Left lung (tissue), 14 donors: ENCODE measurements around the gene MTMR2. TPM values are rescaled to one million over a fixed set of nuclear protein-coding genes. Genes with fewer than 3 reads are reported as not detected.
A peak's percentile ranks its signal among the peaks of the same experiment; 100 is the strongest.

Experiments used
- ATAC-seq: fragments of 200-7000 bp; cut with Tn5 transposase; one replicate; pipeline ENCODE4 v1.9.1; 2020; ENCODE audit warnings: moderate library complexity
- DNase-seq, 4 donors: peaks; one replicate each; pipeline ENCODE4 v3.0.0-alpha.2; 2013 to 2020
- H3K27ac ChIP-seq, 2 donors: fragments of 200-600 bp; sonication (generic) in 1 of 2; one replicate each; pipeline versions ENCODE4 v1.5.0 to v1.8.0; 2020 to 2021
- H3K27me3 ChIP-seq, 2 donors: fragments of 200-600 bp; sonication (generic) in 1 of 2; one replicate each; pipeline versions ENCODE4 v1.5.0 to v1.8.0; 2020 to 2021
- H3K36me3 ChIP-seq, 2 donors: fragments of 200-600 bp; sonication (generic) in 1 of 2; one replicate each; pipeline versions ENCODE4 v1.5.0 to v1.8.0; 2020 to 2021
- H3K4me1 ChIP-seq, 2 donors: fragments of 200-600 bp; one replicate each; pipeline ENCODE4 v1.8.0; 2021
- H3K4me3 ChIP-seq, 2 donors: fragments of 200-600 bp; sonication (generic) in 1 of 2; one replicate each; pipeline versions ENCODE4 v1.5.0 to v1.8.0; 2020 to 2021; ENCODE audit warnings: mild to moderate bottlenecking in 1 of 2
- H3K9me3 ChIP-seq, 2 donors: fragments of 200-600 bp; sonication (generic) in 1 of 2; one replicate each; pipeline versions ENCODE4 v1.5.0 to v1.8.0; 2020 to 2021
- intact Hi-C, 2 donors: fragments of 100-400 bp; cut with DNase I; formaldehyde crosslinking; loops; one replicate each; pipeline versions ENCODE4 v1.11.2 to v1.14.2; 2022
- long read RNA-seq, 12 donors: library from polyadenylated mRNA in 2 of 12; unstranded in 2 of 12; transcript quantifications; one replicate each; pipeline ENCODE4 v2.0.0 and lab custom pipeline, GENCODE V29; 2019 to 2026
- polyA plus RNA-seq, 6 donors: library from polyadenylated mRNA; unstranded; fragments of 120-200 nt; gene quantifications; one replicate each; pipeline ENCODE4 v1.2.1, GENCODE V29; 2013; ENCODE audit not compliant: insufficient read length in 6 of 6
- total RNA-seq, 2 donors: library from RNA; stranded (reverse); fragmentation: NEBNext Ultra II Directional; extraction: Animal tissue kit (Norgen Biotek cat#: 25700); gene quantifications; one replicate each; pipeline ENCODE4 v1.2.1, GENCODE V29; 2021
- TF ChIP-seq, protein P1 (sequence below), 2 donors: fragments of 200-600 bp; sonication (generic) in 1 of 2; IDR thresholded peaks; one replicate each; pipeline versions ENCODE4 v1.5.0 to v1.8.0; 2021; ENCODE audit warnings: antibody characterized with exemption in 2 of 2
- donor health status: DM: no; HTN: yes; CAD: no.
- donor health status: DM: no; HTN: no; CAD: no.

The MTMR2 gene
- 10 to 100 TPM; 33.3 to 35.7 TPM for total RNA-seq
- 10 to 100 TPM; 53.3 to 73.5 (median 57.7) TPM for polyA plus RNA-seq
- long read RNA-seq, donor 1, full-length matches to known transcripts, result 5 of 11 reads
- long read RNA-seq, donor 1, partial matches to known transcripts, result 6 of 11 reads
- long read RNA-seq, donor 1, other reads (novel, unspliced or antisense), result 0 of 11 reads
- long read RNA-seq, donor 2, full-length matches to known transcripts, result 8 of 8 reads
- long read RNA-seq, donor 2, partial matches to known transcripts, result 0 of 8 reads
- long read RNA-seq, donor 2, other reads (novel, unspliced or antisense), result 0 of 8 reads
- long read RNA-seq, donor 3, full-length matches to known transcripts, result 7 of 7 reads
- long read RNA-seq, donor 3, partial matches to known transcripts, result 0 of 7 reads
- long read RNA-seq, donor 3, other reads (novel, unspliced or antisense), result 0 of 7 reads
- long read RNA-seq, donor 4, full-length matches to known transcripts, result 4 of 10 reads
- long read RNA-seq, donor 4, partial matches to known transcripts, result 2 of 10 reads
- long read RNA-seq, donor 4, other reads (novel, unspliced or antisense), result 4 of 10 reads
- long read RNA-seq, donor 5, full-length matches to known transcripts, result 3 of 3 reads
- long read RNA-seq, donor 5, partial matches to known transcripts, result 0 of 3 reads
- long read RNA-seq, donor 5, other reads (novel, unspliced or antisense), result 0 of 3 reads
- long read RNA-seq, donor 6, full-length matches to known transcripts, result 7 of 7 reads
- long read RNA-seq, donor 6, partial matches to known transcripts, result 0 of 7 reads
- long read RNA-seq, donor 6, other reads (novel, unspliced or antisense), result 0 of 7 reads
- long read RNA-seq, donor 7, full-length matches to known transcripts, result 6 of 127 reads
- long read RNA-seq, donor 7, partial matches to known transcripts, result 106 of 127 reads
- long read RNA-seq, donor 7, other reads (novel, unspliced or antisense), result 15 of 127 reads
- long read RNA-seq, donor 8, full-length matches to known transcripts, result 11 of 11 reads
- long read RNA-seq, donor 8, partial matches to known transcripts, result 0 of 11 reads
- long read RNA-seq, donor 8, other reads (novel, unspliced or antisense), result 0 of 11 reads
- long read RNA-seq, donor 9, result 0 reads
- long read RNA-seq, donor 10, partial matches to known transcripts, result 0 of 1 reads
- long read RNA-seq, donor 10, other reads (novel, unspliced or antisense), result 0 of 1 reads
- long read RNA-seq, donor 11, full-length matches to known transcripts, result 4 of 4 reads
- long read RNA-seq, donor 11, partial matches to known transcripts, result 0 of 4 reads
- long read RNA-seq, donor 11, other reads (novel, unspliced or antisense), result 0 of 4 reads
- long read RNA-seq, donor 12, full-length matches to known transcripts, result 5 of 5 reads
- long read RNA-seq, donor 12, partial matches to known transcripts, result 0 of 5 reads
- long read RNA-seq, donor 12, other reads (novel, unspliced or antisense), result 0 of 5 reads

DNA sequence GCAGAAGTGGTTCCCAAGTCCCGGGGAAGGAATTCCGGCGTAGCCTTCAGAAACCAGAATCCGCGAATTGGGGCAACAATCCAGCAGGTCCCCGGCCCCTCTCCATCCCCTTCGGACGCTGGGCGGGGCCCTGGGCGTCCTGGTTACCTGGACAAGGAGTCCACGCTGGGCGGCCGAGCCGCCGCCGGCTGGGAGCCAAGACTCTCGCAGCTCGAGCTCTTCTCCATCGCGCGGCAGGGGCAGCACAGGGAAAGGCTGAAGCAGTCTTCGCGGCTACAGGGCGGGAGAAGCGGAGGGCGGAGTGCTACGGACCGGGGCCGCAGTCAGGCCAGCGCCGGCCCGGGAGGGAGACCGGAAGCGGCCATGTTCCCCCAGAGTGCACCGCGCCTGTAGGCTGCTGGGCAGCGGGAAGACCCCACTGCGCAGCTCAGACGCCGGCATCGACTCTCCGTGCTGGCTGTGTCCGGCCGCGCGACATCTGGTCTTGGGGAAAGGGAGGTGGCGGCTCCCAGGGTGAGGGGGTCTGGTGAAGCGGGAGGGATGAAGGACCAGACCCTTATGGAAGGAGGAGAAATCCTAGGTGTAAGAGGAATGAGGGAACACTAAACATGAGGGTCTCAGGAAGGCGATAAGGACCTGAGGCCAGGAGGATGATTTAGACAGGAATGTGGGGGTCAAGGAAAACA lies at the start of gene MTMR2:
Gene MTMR2, minus strand, starts transcription at position 380 of the 686 bp plus-strand sequence. Its CDS starts 153 bp downstream, at position 227.
- DNase-seq (peak; percentile 84 to 93 (median 86)), ATAC-seq (peak; percentile 98)
- Histone ChIP-seq H3K9me3 (no peaks in the 10 kb centered on the region), H3K4me3 (peak within 1 kb of the TSS; percentile 71 to 89), H3K4me1 (peaks cover 4 to 20% of the 10 kb centered on the region in 2 donors), H3K27me3 (no peaks in the 10 kb centered on the region), H3K36me3 (no peaks in the 10 kb centered on the region), H3K27ac (peak within 1 kb of the TSS; percentile 92 to 95)
- TF ChIP-seq, protein P1, sequence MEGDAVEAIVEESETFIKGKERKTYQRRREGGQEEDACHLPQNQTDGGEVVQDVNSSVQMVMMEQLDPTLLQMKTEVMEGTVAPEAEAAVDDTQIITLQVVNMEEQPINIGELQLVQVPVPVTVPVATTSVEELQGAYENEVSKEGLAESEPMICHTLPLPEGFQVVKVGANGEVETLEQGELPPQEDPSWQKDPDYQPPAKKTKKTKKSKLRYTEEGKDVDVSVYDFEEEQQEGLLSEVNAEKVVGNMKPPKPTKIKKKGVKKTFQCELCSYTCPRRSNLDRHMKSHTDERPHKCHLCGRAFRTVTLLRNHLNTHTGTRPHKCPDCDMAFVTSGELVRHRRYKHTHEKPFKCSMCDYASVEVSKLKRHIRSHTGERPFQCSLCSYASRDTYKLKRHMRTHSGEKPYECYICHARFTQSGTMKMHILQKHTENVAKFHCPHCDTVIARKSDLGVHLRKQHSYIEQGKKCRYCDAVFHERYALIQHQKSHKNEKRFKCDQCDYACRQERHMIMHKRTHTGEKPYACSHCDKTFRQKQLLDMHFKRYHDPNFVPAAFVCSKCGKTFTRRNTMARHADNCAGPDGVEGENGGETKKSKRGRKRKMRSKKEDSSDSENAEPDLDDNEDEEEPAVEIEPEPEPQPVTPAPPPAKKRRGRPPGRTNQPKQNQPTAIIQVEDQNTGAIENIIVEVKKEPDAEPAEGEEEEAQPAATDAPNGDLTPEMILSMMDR (IDR thresholded peaks at IDR 0.05), result no peak
- intact Hi-C loops, result no loop called here

DNA sequence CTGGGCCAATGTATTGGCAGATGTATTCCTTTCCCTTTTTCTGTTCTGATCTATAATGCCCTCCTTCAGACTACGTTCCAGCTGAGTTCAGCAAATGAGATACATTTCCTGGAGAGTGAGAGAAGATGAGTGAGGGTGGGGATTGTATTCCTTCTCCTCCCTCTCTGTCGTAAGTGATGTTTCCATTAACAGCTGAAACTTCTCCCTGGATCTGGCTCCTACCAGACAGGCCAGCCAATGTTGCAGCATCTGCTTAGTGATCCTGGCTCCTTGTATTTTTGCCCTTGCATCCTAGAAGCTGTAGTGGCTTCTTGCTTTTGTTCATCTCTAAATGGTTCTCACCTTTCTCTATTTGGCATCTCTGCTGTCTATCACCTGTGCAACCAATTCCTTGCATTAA lies 48.2 kb upstream of the MTMR2 start:
- no peaks in the 10 kb centered on the region for H3K36me3 ChIP-seq
- DNase-seq (peak in 2 of 4 donors; percentile 61 to 80), ATAC-seq (peak; percentile 33)
- H3K4me1 ChIP-seq, result no peaks in the 10 kb centered on the region
- TF ChIP-seq, protein P1 (IDR thresholded peaks at IDR 0.05), result no peak
- H3K4me3 ChIP-seq, result no peak overlapping the region
- H3K9me3 ChIP-seq, result no peaks in the 10 kb centered on the region
- H3K27me3 ChIP-seq, result no peaks in the 10 kb centered on the region
- intact Hi-C loops, result no loop called here
- no peak overlapping the region for H3K27ac ChIP-seq

DNA sequence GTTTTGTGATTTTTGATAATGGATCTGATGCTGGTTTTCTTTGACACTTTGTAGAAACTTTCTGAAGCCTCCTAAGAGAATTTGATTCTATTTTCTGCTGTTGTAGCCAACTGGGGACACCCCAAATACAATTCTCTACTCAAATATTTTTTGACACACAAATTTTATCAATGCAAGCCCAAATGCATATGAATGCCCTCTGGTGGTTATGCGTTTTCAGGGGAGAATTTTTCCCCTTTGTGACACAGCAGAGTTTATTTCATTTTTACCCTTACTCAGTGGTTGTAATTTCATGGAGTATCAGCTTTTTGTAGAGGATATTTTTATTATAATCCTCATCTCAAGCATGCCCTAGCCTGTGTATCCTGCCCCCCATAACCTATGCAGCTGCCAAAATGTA lies 44.7 kb upstream of the MTMR2 start:
- DNase-seq, result no peak
- TF ChIP-seq, protein P1 (IDR thresholded peaks at IDR 0.05), result no peak
- Histone ChIP-seq H3K4me1 (no peaks in the 10 kb centered on the region), H3K4me3 (no peak overlapping the region), H3K27me3 (no peaks in the 10 kb centered on the region), H3K9me3 (no peaks in the 10 kb centered on the region), H3K36me3 (no peaks in the 10 kb centered on the region), H3K27ac (no peak overlapping the region)
- no peak for ATAC-seq
- intact Hi-C loops, result no loop called here

DNA sequence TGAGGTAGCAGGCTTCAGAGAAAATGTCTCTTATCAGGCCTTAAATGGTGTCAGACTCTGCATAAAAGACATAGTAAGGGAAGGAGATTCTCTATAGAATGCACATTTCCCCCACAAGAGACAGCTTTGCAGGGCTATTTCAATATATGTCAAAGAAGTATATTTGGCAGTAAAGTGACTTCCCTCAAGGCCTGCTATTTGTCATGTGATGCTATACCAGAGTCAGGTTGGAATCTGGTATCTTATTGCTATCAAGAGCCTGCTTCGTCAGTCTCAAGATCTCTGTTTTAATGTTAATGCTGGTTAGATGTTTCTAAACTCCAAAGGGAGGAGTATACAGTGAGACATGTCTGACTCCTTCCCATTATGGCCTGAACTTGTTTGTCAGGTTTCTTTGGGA lies 40.4 kb upstream of the MTMR2 start:
- intact Hi-C loops, result no loop called here
- no peaks in the 10 kb centered on the region for H3K4me1 ChIP-seq
- no peaks in the 10 kb centered on the region for H3K36me3 ChIP-seq
- no peak overlapping the region for H3K27ac ChIP-seq
- H3K27me3 ChIP-seq, result no peaks in the 10 kb centered on the region
- TF ChIP-seq, protein P1 (IDR thresholded peaks at IDR 0.05), result no peak
- no peaks in the 10 kb centered on the region for H3K9me3 ChIP-seq
- ATAC-seq (no peak), DNase-seq (no peak)
- H3K4me3 ChIP-seq, result no peak overlapping the region
